ENCODE results near the gene TBC1D14.
A peak's percentile ranks its signal among the peaks of the same experiment; 100 is the strongest.
"Not testable (repeated sequence)": the region's sequence is repeated elsewhere in the genome, so short reads cannot be mapped to it uniquely, and the experiment has no call there.

The TBC1D14 gene

DNA sequence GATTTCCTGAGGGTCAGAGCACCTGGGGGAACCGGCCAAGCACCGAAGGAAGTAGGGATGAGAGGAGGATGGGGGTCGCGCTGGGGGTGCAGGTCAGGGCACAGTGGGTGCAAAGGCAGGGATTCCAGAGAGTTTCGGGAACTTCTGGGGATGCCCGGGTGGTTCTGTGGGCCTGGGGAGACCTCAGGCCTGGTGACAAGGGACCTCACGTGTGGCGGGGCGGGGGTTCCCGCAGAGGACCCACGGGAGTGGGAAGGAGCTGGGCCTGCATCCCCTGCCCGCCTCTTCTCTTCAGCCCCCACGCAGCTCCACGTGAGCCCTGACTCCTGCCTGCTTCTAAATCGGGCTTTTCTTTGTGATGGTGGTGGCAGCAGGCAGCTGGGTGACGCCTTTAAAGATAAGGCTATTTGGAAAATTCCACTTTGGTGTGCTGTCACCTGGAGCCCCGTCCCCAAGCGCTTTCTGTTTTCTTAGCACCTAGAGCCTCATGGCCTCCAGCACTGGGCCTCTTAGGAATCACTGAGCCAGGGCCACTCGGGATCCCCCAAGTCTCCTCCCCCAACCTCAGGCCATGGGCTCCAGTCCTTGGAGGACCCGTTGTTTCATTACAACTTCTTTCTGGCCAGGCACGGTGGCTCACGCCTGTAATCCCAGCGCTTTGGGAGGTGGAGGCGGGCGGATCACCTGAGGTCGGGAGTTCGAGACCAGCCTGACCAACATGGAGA, 7.1 kb upstream of the TBC1D14 start:
- TF ChIP-seq, protein P1, sequence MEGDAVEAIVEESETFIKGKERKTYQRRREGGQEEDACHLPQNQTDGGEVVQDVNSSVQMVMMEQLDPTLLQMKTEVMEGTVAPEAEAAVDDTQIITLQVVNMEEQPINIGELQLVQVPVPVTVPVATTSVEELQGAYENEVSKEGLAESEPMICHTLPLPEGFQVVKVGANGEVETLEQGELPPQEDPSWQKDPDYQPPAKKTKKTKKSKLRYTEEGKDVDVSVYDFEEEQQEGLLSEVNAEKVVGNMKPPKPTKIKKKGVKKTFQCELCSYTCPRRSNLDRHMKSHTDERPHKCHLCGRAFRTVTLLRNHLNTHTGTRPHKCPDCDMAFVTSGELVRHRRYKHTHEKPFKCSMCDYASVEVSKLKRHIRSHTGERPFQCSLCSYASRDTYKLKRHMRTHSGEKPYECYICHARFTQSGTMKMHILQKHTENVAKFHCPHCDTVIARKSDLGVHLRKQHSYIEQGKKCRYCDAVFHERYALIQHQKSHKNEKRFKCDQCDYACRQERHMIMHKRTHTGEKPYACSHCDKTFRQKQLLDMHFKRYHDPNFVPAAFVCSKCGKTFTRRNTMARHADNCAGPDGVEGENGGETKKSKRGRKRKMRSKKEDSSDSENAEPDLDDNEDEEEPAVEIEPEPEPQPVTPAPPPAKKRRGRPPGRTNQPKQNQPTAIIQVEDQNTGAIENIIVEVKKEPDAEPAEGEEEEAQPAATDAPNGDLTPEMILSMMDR (IDR thresholded peaks at IDR 0.05), result no peak
- TF ChIP-seq ZFX (IDR thresholded peaks at IDR 0.05; ENCODE audit: borderline replicate concordance), result no peak
- H3K27ac ChIP-seq, result no peak overlapping the region

DNA sequence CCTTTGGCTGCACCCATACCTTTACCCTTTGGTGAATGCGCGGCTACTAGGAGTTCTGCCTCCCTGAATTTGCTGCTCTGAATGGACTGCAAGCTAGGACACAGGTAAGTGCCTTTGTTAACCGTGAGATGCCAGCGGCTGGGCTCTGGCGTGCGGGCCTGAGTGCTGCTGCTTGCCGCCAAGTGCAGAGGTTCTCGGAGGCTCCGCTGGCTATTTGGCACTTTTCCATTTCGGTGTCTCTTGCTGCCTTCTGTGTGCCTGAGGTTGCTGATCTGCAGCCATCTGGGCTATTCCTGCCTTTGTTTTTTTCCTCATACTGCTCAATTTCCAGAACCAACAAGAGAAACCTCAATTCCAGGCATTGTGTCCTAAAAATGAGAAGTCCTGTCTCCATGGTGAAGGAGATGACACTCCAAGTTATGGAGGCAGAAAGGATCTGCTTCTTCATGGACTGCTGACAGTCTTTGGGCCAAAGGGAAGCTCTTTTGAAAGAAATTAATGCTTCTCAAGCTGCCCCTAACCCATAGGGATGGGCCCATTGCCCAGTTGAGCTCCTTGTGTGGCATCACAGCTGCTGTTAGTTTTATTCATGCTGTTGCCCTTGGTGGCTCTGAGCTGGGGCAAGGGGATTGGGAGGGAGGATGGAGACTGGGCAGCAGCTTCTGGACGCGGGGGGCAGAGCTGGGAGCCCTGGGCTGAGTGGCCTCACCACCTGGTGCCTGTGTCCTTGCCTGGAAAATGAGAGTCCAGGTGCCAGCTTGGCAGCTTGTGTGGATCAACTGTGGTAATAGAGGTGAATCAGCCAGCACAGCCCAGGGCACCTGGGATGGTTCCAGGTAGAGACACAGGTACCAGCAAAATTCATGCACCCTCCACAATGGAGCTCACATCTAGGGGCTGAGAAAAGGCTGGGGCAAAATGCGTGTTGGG, 3.8 kb upstream of the TBC1D14 start:
- TF ChIP-seq, protein P1 (IDR thresholded peaks at IDR 0.05), result no peak
- TF ChIP-seq ZFX (IDR thresholded peaks at IDR 0.05; ENCODE audit: borderline replicate concordance), result no peak
- H3K27ac ChIP-seq, result no peak overlapping the region

DNA sequence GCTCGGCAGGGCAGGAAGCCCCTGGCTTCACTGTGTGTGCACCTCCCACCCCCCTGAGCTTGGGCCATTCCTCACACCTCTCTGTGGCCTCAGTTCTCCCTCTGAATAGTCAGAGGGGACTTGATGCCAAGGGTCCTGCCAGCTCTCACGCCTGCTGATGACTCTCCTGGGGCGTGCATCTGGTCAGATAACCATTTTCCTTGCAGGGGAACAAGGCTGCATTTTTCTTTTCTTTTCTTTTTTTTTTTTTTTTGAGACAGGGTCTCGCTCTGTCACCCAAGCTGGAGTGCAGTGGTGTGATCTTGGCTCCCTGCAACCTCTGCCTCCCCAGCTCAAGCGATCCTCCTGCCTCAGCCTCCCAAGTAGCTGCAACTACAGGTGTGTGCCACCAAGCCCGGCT, 3.1 kb upstream of the TBC1D14 start:
- H3K27ac ChIP-seq, result not testable (repeated sequence)

DNA sequence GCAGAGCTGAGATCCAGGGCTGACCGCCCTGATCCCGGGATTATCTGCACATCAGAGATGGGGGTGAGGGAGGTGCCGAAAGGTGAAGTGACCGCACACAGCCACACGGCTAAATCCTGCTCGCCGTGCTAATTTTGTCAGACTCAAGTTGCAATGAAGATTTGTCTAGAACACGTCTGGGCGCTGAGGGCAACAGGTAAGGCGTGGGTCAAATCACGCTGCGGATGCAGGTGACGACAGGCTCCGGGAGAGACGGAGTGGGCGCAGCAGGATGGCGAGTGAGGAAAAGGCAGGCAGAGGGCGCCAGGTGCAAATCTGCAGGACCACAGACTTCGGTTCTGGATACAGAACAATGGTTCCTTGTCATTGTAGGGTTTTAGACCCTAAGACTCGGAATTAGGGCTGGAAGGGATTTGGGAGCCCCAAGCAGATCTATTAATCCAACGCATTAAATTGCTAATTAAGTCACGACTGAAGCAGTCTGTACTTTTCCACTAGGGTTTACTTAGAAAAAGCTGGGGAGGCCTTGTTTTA, 1.9 kb upstream of the TBC1D14 start:
- no peak overlapping the region for H3K27ac ChIP-seq
- TF ChIP-seq, protein P1 (IDR thresholded peaks at IDR 0.05), result peak; percentile 78
- TF ChIP-seq ZFX (IDR thresholded peaks at IDR 0.05; ENCODE audit: borderline replicate concordance), result no peak

DNA sequence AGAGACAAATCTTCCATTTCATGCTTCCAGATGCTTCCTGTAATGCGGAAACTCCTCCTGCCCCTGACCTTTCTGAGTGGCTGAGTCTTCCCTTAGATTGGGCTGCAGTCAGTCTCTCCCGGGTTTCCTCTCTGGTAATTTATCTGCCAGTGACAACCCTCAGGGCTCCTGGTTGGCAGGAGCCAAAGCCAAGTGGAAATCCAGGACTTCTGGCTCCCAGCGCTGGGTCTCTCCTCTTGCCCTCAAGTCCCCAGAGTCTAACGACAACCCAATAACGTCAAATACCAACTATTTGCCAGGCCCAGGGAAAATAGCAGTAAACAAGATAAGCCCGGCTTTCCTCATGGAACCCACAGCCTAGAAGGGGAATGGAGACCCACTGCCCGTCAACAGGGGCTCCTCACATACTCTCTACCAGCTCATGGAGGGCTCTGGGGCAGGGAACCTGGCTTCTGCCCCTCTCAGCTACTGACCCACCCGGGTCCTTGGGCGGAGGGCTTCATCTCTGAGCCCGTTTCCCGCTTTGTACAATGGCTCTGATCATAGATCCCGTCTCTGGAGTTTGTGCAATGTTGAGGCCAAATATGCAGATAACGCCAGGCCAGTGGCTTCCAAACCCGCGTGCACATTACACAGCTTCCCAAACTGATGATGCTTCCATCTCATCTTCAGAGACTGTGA, 1.1 kb upstream of the TBC1D14 start:
- peak overlapping the region; percentile 84 for H3K27ac ChIP-seq
- TF ChIP-seq, protein P1 (IDR thresholded peaks at IDR 0.05), result no peak
- no peak for TF ChIP-seq ZFX (IDR thresholded peaks at IDR 0.05; ENCODE audit: borderline replicate concordance)

DNA sequence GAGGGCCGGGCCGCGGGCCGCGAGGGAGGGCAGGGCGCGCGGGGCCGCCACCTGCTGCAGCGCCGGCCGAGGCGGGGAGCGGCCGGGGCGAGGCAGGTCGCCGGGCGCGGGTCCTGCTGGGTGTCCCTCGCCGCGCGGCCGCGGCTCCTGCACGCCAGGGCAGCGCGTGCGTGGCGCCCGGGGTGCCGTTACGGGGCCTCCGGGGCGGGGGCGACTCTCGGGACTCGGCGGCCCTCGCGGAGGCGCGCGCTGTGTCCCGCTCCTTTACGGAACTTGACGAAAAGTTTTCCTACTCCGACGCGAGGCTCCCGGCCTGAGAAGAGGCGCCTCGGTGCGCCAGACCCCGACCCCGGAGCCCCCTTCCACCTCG, 329 bp downstream of the TBC1D14 start:
- H3K27ac ChIP-seq, result peak overlapping the region; percentile 84
- TF ChIP-seq, protein P1 (IDR thresholded peaks at IDR 0.05), result no peak
- TF ChIP-seq ZFX (IDR thresholded peaks at IDR 0.05; ENCODE audit: borderline replicate concordance), result no peak

DNA sequence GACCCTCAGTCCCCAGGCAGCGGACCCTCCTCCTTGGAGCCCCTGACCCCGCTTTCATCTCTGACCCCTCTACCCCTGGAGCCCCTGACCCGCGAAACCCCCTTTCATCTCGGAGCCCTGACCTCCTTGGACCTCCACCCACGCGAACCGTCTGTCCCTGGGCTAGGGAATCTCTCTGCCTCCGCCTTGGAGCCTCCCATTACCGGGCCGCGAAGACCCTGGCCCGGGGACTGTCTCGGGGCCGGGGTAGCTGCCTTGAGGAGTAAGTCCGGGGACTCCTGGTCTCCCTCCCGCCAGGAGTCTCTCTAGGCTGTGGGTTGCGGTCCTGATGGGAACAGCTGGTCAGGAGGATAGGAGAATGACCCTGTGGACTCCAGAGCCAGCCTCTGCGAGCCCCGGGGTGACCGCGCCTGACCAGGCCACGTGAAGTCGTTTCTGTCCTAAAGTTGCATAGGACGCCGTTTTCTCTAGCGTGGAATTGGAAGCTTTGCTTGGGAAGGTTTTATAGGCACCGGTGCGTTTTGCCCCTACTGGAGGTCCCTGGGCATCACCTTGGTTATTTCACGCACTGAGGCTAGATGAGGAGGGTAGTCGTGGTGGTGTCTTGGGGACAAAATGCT, 824 bp downstream of the TBC1D14 start:
- TF ChIP-seq ZFX (IDR thresholded peaks at IDR 0.05; ENCODE audit: borderline replicate concordance), result no peak
- TF ChIP-seq, protein P1 (IDR thresholded peaks at IDR 0.05), result no peak
- no peak overlapping the region; the same call in 1 of the 2 replicates for H3K27ac ChIP-seq
